ENCODE measurements around the gene PP2D1. TPM values are rescaled to one million over a fixed set of nuclear protein-coding genes. Genes with fewer than 3 reads are reported as not detected.
A peak's percentile ranks its signal among the peaks of the same experiment; 100 is the strongest.

The PP2D1 gene
- total and polyA plus RNA-seq, 9 of the 15 experiments (the other 6 are each of a cell fraction or from before 2014, with no cell fraction given): 0.07 to 0.10 TPM; not detected in 7

- TF ChIP-seq ZNF165 (CRISPR knock-in tag; IDR thresholded peaks at IDR 0.05; ENCODE audit: borderline replicate concordance): no peak
- TF ChIP-seq PTRF (tag; IDR thresholded peaks at IDR 0.05): no peak
- TF ChIP-seq OTX1 (CRISPR knock-in tag; IDR thresholded peaks at IDR 0.05): no peak
- 0 out of 2 replicates have a peak, but pooled peaks have one; percentile 6 for TF ChIP-seq ZNF24 (IDR thresholded peaks at IDR 0.05)
- peak; percentile 51; the same call in 1 of the 2 replicates for TF ChIP-seq ELF4 (CRISPR knock-in tag; IDR thresholded peaks at IDR 0.05)
- no peak; the same call in 1 of the 2 replicates for TF ChIP-seq HMBOX1 (IDR thresholded peaks at IDR 0.05)
- TF ChIP-seq ARID3A (IDR thresholded peaks at IDR 0.05; ENCODE audit: borderline replicate concordance, low read depth, low read length): no peak
- no peak for TF ChIP-seq BACH1 (tag; IDR thresholded peaks at IDR 0.05)
- no peak for TF ChIP-seq HNRNPH1 (optimal IDR thresholded peaks at IDR 0.05; ENCODE audit: low read depth, low read length)
- no peak for TF ChIP-seq KLF10 (CRISPR knock-in tag; IDR thresholded peaks at IDR 0.05)
- TF ChIP-seq, protein P1, sequence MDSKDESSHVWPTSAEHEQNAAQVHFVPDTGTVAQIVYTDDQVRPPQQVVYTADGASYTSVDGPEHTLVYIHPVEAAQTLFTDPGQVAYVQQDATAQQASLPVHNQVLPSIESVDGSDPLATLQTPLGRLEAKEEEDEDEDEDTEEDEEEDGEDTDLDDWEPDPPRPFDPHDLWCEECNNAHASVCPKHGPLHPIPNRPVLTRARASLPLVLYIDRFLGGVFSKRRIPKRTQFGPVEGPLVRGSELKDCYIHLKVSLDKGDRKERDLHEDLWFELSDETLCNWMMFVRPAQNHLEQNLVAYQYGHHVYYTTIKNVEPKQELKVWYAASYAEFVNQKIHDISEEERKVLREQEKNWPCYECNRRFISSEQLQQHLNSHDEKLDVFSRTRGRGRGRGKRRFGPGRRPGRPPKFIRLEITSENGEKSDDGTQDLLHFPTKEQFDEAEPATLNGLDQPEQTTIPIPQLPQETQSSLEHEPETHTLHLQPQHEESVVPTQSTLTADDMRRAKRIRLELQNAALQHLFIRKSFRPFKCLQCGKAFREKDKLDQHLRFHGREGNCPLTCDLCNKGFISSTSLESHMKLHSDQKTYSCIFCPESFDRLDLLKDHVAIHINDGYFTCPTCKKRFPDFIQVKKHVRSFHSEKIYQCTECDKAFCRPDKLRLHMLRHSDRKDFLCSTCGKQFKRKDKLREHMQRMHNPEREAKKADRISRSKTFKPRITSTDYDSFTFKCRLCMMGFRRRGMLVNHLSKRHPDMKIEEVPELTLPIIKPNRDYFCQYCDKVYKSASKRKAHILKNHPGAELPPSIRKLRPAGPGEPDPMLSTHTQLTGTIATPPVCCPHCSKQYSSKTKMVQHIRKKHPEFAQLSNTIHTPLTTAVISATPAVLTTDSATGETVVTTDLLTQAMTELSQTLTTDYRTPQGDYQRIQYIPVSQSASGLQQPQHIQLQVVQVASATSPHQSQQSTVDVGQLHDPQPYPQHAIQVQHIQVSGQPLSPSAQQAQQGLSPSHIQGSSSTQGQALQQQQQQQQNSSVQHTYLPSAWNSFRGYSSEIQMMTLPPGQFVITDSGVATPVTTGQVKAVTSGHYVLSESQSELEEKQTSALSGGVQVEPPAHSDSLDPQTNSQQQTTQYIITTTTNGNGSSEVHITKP (IDR thresholded peaks at IDR 0.05; ENCODE audit: partially characterized antibody): peak; percentile 34
- 0 out of 2 replicates have a peak, but pooled peaks have one; percentile 54 for TF ChIP-seq ZSCAN32 (CRISPR knock-in tag; IDR thresholded peaks at IDR 0.05)
- no peak for TF ChIP-seq HINFP (tag; conservative IDR thresholded peaks at IDR 0.05; ENCODE audit: low read depth)
- TF ChIP-seq MBD1 (CRISPR knock-in tag; IDR thresholded peaks at IDR 0.05): no peak
- TF ChIP-seq NR2C2 (CRISPR knock-in tag; IDR thresholded peaks at IDR 0.05): no peak
- TF ChIP-seq NR2C2 (tag; IDR thresholded peaks at IDR 0.05): peak; percentile 47; the same call in 1 of the 2 replicates
- TF ChIP-seq SAP30 (IDR thresholded peaks at IDR 0.05; ENCODE audit: borderline replicate concordance, insufficient read depth, low read depth, low read length, poor library complexity, severe bottlenecking): no peak
- no peak for TF ChIP-seq BRD4 (IDR thresholded peaks at IDR 0.05)
Observed at GRCh38 chr3:19946832-19947548, 65.1 kb downstream of the PP2D1 start, which contains the start of gene RAB5A (continued).

Measured in K562 (cell line).